K562 (cell line): ENCODE data around the gene VSTM2B. TPM values are rescaled to one million over a fixed set of nuclear protein-coding genes. Genes with fewer than 3 reads are reported as not detected.

Experiments used
- ATAC-seq: fragments of 200-7000 bp; cut with Tn5 transposase; 3 replicates; pipeline ENCODE4 v1.9.1; 2020; ENCODE audit warnings: moderate library complexity
- BruUV-seq: library from RNA; stranded (reverse); fragments of 400-500 nt; replicated peaks from 2 replicates; lab custom pipeline; 2021; lab: Mats Ljungman, UMichigan
- CTCF ChIA-PET: fragments of 300-600 bp; formaldehyde crosslinking; extraction: SDS; loops from one replicate; lab custom pipeline; 2021; ENCODE audit warnings: low intra/inter-chr PET ratio; lab: Yijun Ruan, JAX
- POLR2A ChIA-PET: fragments of 300-600, 350-650 bp; sonication (Branson Sonifier 250); formaldehyde crosslinking; extraction: SDS; loops from one replicate; lab custom pipeline; 2021; ENCODE audit warnings: antibody characterized with exemption, inconsistent platforms; lab: Yijun Ruan, JAX
- DNase-seq, 4 experiments: peaks; one replicate each; pipeline versions ENCODE4 v3.0.0 to v3.0.0-alpha.2; 2011 to 2018; ENCODE audit warnings: low spot score in 3 of 4, mixed read lengths in 3 of 4; ENCODE audit errors: extremely low read depth in 1 of 4
- FAIRE-seq: peaks from 2 replicates; lab custom pipeline; 2011; peaks lifted over from hg19 to GRCh38; lab: Jason Lieb, UNC
- H2AFZ ChIP-seq: 2 replicates; pipeline ENCODE4 v1.6.0; 2011; ENCODE audit warnings: low read depth, low read length, control low read depth, inconsistent platforms
- H3K27ac ChIP-seq: fragments of 200-600 bp; 3 replicates; pipeline ENCODE4 v1.8.0; 2011; ENCODE audit warnings: low read depth, mild to moderate bottlenecking, control low read depth, inconsistent platforms, low read length, moderate library complexity, mixed read lengths; ENCODE audit errors: extremely low read depth
- H3K27me3 ChIP-seq, 2 experiments: fragments of 300-600 bp in 1 of 2; 2 replicates in 1 of 2; 3 replicates in 1 of 2; pipeline versions ENCODE4 v1.6.0 to v1.8.0; 2011; ENCODE audit warnings: inconsistent platforms in 2 of 2, low read length in 2 of 2, mild to moderate bottlenecking in 1 of 2, mixed read lengths in 1 of 2, moderate library complexity in 1 of 2; ENCODE audit not compliant: control insufficient read depth in 2 of 2, insufficient read depth in 2 of 2
- H3K36me3 ChIP-seq: fragments of 300-600 bp; 3 replicates; pipeline ENCODE4 v1.8.0; 2011; ENCODE audit warnings: mild to moderate bottlenecking, low read length, inconsistent platforms; ENCODE audit not compliant: control insufficient read depth, insufficient read depth
- H3K4me1 ChIP-seq, 2 experiments: fragments of 200-600 bp in 1 of 2; replicated peaks in 1 of 2; 2 replicates in 1 of 2; 3 replicates in 1 of 2; pipeline versions ENCODE4 v1.5.1 to v1.8.0; 2011; ENCODE audit warnings: inconsistent platforms in 2 of 2, low read length in 2 of 2, mild to moderate bottlenecking in 1 of 2, mixed read lengths in 1 of 2, moderate library complexity in 1 of 2; ENCODE audit not compliant: control insufficient read depth in 2 of 2, insufficient read depth in 2 of 2
- H3K4me2 ChIP-seq: 2 replicates; pipeline ENCODE4 v1.6.1; 2011; ENCODE audit warnings: low read length, control low read depth, inconsistent platforms, mixed read lengths; ENCODE audit not compliant: insufficient read depth
- H3K4me3 ChIP-seq: fragments of 200-600 bp; sonication (generic), shearing (Covaris generic); 2 replicates; pipeline ENCODE4 v1.5.1; 2016; ENCODE audit warnings: control low read depth, inconsistent platforms
- H3K79me2 ChIP-seq: fragments of 200-600 bp; 3 replicates; pipeline ENCODE4 v1.8.0; 2011; ENCODE audit warnings: low read length, inconsistent platforms; ENCODE audit not compliant: control insufficient read depth, insufficient read depth
- H3K9ac ChIP-seq, 2 experiments: 2 replicates each; pipeline versions ENCODE4 v1.6.0 to v1.6.1; 2011; ENCODE audit warnings: low read depth in 2 of 2, low read length in 2 of 2, control low read depth in 1 of 2, inconsistent platforms in 1 of 2, mild to moderate bottlenecking in 1 of 2, mixed read lengths in 1 of 2; ENCODE audit not compliant: insufficient read depth in 1 of 2
- H3K9me1 ChIP-seq: one replicate; pipeline ENCODE4 v1.6.0; 2011; ENCODE audit warnings: inconsistent platforms, mild to moderate bottlenecking, low read length, moderate library complexity; ENCODE audit not compliant: control insufficient read depth, insufficient read depth
- H3K9me3 ChIP-seq: replicated peaks from 2 replicates; pipeline ENCODE4 v1.5.1; 2011; ENCODE audit warnings: low read depth, low read length, inconsistent platforms; ENCODE audit not compliant: control insufficient read depth, insufficient read depth
- H4K20me1 ChIP-seq: replicated peaks from 2 replicates; pipeline ENCODE4 v1.6.1; 2011; ENCODE audit warnings: low read length, inconsistent platforms, mixed read lengths; ENCODE audit not compliant: control insufficient read depth, insufficient read depth
- ERF ChIP-seq: fragments of 450-650 bp; formaldehyde crosslinking; IDR thresholded peaks from 2 replicates; pipeline ENCODE4 v1.4.0; 2020; ENCODE audit warnings: mild to moderate bottlenecking, mixed read lengths
- RAD21 ChIP-seq, 2 experiments: fragments of 250-450 bp in 1 of 2; fragments of 450-650 bp in 1 of 2; sonication (Bioruptor Pico) in 1 of 2; formaldehyde crosslinking in 1 of 2; IDR thresholded peaks in 1 of 2; conservative IDR thresholded peaks in 1 of 2; 2 replicates each; pipeline versions ENCODE4 v1.4.0 to v1.8.0; 2020 to 2022; ENCODE audit warnings: mild to moderate bottlenecking in 2 of 2, moderate library complexity in 1 of 2
- SMC3 ChIP-seq: conservative IDR thresholded peaks from 2 replicates; pipeline ENCODE4 v1.6.1; 2011; ENCODE audit warnings: low read depth, low read length, improper control_type of control experiment; ENCODE audit not compliant: insufficient read depth
- ZNF174 ChIP-seq: fragments of 250-450 bp; sonication (Bioruptor Pico); IDR thresholded peaks from 2 replicates; pipeline ENCODE4 v1.4.0; 2020; ENCODE audit warnings: mild to moderate bottlenecking
- WGBS: fragments of 100-300 bp; shearing (Covaris generic); methylation state at CpG from one replicate; pipeline ENCODE4 v1.1.6; 2016; ENCODE audit warnings: low coverage, mixed read lengths; ENCODE audit not compliant: insufficient coverage; ENCODE audit errors: missing lambda C conversion rate; 5-methylcytosine and 5-hydroxymethylcytosine counted together
- in situ Hi-C: fragments of 300-500 bp; cut with MboI; formaldehyde crosslinking; loops from 4 replicates; pipeline ENCODE4 v1.15.0; 2018; ENCODE audit warnings: inconsistent platforms, mixed read lengths
- intact Hi-C: fragments of 100-400 bp; cut with micrococcal nuclease; formaldehyde crosslinking; loops from 2 replicates; pipeline ENCODE4 v1.14.2; 2022
- polyA plus RNA-seq, 8 experiments: library from polyadenylated mRNA; depleted of rRNA in 4 of 8; stranded (reverse) in 5 of 8; unstranded in 3 of 8; fragments of >200 nt; fragmentation: Nextera tagmentation in 2 of 8; fragmentation: Illumina TruSeq in 1 of 8; extraction: Ambion mirVana in 2 of 8; extraction: Trizol in 1 of 8; gene quantifications; 2 replicates each; pipeline versions ENCODE4 v1.2.1 to v1.2.3, GENCODE V29; 2011 to 2014; ENCODE audit warnings: inconsistent platforms in 1 of 8, missing spikeins in 1 of 8
- total RNA-seq, 7 experiments: library from RNA; depleted of rRNA in 6 of 7; stranded (reverse); fragments of >200 nt in 6 of 7; fragmentation: Illumina TruSeq in 2 of 7; extraction: Trizol in 2 of 7; gene quantifications; 2 replicates each; pipeline versions ENCODE4 v1.2.1 to v1.2.3, GENCODE V29; 2011 to 2021; ENCODE audit warnings: low replicate concordance in 1 of 7
- TF ChIP-seq, protein P1 (sequence below), 3 experiments: IDR thresholded peaks in 2 of 3; conservative IDR thresholded peaks in 1 of 3; 2 replicates each; pipeline ENCODE4 v1.5.1; 2011 to 2012; ENCODE audit warnings: low read length in 3 of 3, mild to moderate bottlenecking in 3 of 3, control low read depth in 2 of 3, improper control_type of control experiment in 1 of 3, inconsistent platforms in 1 of 3, low read depth in 1 of 3, mixed read lengths in 1 of 3, moderate library complexity in 1 of 3; ENCODE audit not compliant: insufficient read depth in 2 of 3

Gene VSTM2B
- total and polyA plus RNA-seq, 9 of the 15 experiments (the other 6 are each of a cell fraction or from before 2014, with no cell fraction given), result not detected

DNA sequence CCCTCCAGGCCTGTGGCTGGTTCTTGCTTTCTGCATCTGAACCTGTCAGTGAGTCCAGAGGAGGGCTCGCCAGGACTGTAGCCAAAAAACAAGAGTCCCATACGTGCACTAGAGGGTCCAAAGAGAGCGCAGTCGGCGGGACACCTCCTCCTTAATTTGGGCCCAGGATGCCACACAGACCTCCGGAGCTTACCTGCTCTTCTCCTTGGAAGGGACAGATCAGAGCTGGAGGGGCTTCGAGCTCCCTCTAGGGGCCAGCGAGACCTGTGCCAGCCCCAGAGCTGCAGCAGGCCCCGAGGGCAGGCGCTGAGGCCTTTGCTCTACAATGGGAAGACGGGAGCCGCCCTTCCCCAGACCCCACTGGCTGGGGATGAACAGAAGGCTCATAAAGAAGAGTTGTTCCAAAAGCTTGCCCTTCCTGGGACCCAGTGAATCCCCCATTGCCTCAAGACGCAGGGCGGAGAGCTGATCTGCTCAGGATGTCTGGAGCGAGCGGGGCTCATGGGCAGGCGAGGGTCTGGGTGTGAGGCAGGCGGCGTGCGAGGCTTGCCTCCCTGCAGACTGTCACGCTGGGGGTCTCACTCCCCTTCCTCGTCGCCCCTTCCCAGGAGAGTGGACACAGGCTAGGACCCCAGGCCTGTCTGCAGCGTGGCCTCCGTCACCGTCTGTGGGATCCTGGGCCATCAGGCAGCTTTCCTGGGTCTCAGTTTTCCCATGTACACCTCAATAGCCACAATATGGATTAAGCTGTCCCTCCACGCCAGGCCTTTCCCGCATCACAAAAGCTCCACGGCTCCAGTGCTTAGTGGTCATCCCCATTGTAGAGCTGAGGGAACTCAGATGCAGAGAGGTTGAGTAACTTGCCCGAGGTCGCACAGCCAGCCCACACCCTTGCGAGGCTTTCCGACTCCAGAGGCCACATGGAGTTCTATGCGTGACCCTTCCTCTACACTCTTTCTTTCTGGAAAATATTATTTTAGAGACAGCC lies 46.9 kb upstream of the VSTM2B start:
- Histone ChIP-seq H3K9ac (no peak overlapping the region), H3K4me2 (no peak overlapping the region), H3K27me3 (peaks cover 0 to 17% of the 10 kb centered on the region in 2 experiments; a peak in 2 of 5 replicates), H3K9me3 (no peaks in the 10 kb centered on the region), H3K9me1 (no peaks in the 10 kb centered on the region), H3K4me3 (no peak overlapping the region), H3K79me2 (no peaks in the 10 kb centered on the region), H4K20me1 (no peaks in the 10 kb centered on the region), H3K4me1 (no peaks in the 10 kb centered on the region), H3K27ac (no peak overlapping the region), H2AFZ (no peak overlapping the region), H3K36me3 (no peaks in the 10 kb centered on the region)
- WGBS, result 4% methylated on average over 25 of the region's 34 CpGs
- intact Hi-C loops, result loop anchor here (10.0 kb wide), 1 partner anchor 184 kb away; no protein-coding TSS in a partner anchor
- in situ Hi-C loops, result no loop called here
- FAIRE-seq, result no peak
- ChIA-PET CTCF (no interaction called here), POLR2A (interaction anchor here (0.6 to 0.7 kb wide), 2 partner anchors 132 to 1001 kb away, joined by 3 read pairs; no protein-coding TSS in a partner anchor)
- ATAC-seq, result peak; percentile 99
- TF ChIP-seq SMC3, result peak; percentile 29; the same call in 1 of the 2 replicates
- TF ChIP-seq, protein P1, sequence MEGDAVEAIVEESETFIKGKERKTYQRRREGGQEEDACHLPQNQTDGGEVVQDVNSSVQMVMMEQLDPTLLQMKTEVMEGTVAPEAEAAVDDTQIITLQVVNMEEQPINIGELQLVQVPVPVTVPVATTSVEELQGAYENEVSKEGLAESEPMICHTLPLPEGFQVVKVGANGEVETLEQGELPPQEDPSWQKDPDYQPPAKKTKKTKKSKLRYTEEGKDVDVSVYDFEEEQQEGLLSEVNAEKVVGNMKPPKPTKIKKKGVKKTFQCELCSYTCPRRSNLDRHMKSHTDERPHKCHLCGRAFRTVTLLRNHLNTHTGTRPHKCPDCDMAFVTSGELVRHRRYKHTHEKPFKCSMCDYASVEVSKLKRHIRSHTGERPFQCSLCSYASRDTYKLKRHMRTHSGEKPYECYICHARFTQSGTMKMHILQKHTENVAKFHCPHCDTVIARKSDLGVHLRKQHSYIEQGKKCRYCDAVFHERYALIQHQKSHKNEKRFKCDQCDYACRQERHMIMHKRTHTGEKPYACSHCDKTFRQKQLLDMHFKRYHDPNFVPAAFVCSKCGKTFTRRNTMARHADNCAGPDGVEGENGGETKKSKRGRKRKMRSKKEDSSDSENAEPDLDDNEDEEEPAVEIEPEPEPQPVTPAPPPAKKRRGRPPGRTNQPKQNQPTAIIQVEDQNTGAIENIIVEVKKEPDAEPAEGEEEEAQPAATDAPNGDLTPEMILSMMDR (IDR thresholded peaks at IDR 0.05 in 2 of 3, conservative IDR thresholded peaks at IDR 0.05 in 1 of 3; ENCODE audit: insufficient read depth in 2 of 3, low read depth in 1 of 3, low read length in 3 of 3), result peak; percentile 63 to 70 (median 68)
- TF ChIP-seq RAD21 (CRISPR knock-in tag; conservative IDR thresholded peaks at IDR 0.05 in 1 of 2, IDR thresholded peaks at IDR 0.05 in 1 of 2), result peak in 1 of 2 experiments; percentile 47; a peak in 2 of 4 replicates
- no peak for TF ChIP-seq ZNF174 (CRISPR knock-in tag)
- TF ChIP-seq ERF (CRISPR knock-in tag), result no peak
- no TSS peak for BruUV-seq
- peak; percentile 40 to 61 (median 54) for DNase-seq
